ENCODE measurements around the gene ACSL5. TPM values are rescaled to one million over a fixed set of nuclear protein-coding genes. Genes with fewer than 3 reads are reported as not detected.

Gene ACSL5
- polyA plus RNA-seq, 1 of the 3 experiments (the other 2 are of a cell fraction): 0.08 TPM

- no peaks in the 10 kb centered on the region for H3F3A ChIP-seq (replicated peaks; ENCODE audit: insufficient read depth)
- no peaks in the 10 kb centered on the region for H3K79me2 ChIP-seq (ENCODE audit: insufficient read depth)
- H3K27me3 ChIP-seq (ENCODE audit: insufficient read depth): no peaks in the 10 kb centered on the region
- H3K9me3 ChIP-seq: no peaks in the 10 kb centered on the region
- DNase-seq: no peak
- no peak overlapping the region for H2AFZ ChIP-seq (ENCODE audit: low read depth)
- no peaks in the 10 kb centered on the region for H3K4me1 ChIP-seq (ENCODE audit: control insufficient read depth in 1 of 2, insufficient read depth in 2 of 2, low read depth in 1 of 2, low read length in 1 of 2)
- no peak overlapping the region for H3K4me3 ChIP-seq (ENCODE audit: low read depth in 2 of 2, low read length in 1 of 2)
- POLR2A ChIA-PET: no interaction called here
- no peak overlapping the region for H3K9ac ChIP-seq
- H3K4me2 ChIP-seq: no peak overlapping the region
- H4K20me1 ChIP-seq (ENCODE audit: insufficient read depth): no peaks in the 10 kb centered on the region
- peaks cover 12 to 24% of the 10 kb centered on the region in 2 experiments for H3K36me3 ChIP-seq (replicated peaks in 1 of 2; ENCODE audit: control insufficient read depth in 1 of 2, insufficient read depth in 2 of 2, low read length in 1 of 2)
- no peak for TF ChIP-seq GABPA (IDR thresholded peaks at IDR 0.05; ENCODE audit: low read depth)
- TF ChIP-seq NRF1 (IDR thresholded peaks at IDR 0.05; ENCODE audit: low read depth, low read length): no peak
- no peak for TF ChIP-seq RCOR1 (IDR thresholded peaks at IDR 0.05; ENCODE audit: low read length)
- TF ChIP-seq RFX5 (IDR thresholded peaks at IDR 0.05; ENCODE audit: low read length): no peak
- no peak for TF ChIP-seq SMC3 (IDR thresholded peaks at IDR 0.05; ENCODE audit: low read depth, low read length)
- no peak for TF ChIP-seq GATA2 (CRISPR knock-in tag; IDR thresholded peaks at IDR 0.05)
- TF ChIP-seq, protein P1, sequence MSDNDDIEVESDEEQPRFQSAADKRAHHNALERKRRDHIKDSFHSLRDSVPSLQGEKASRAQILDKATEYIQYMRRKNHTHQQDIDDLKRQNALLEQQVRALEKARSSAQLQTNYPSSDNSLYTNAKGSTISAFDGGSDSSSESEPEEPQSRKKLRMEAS (IDR thresholded peaks at IDR 0.05; ENCODE audit: low read depth): no peak
- no peak for TF ChIP-seq CTCF (IDR thresholded peaks at IDR 0.05)
- no peak for TF ChIP-seq TEAD4 (IDR thresholded peaks at IDR 0.05; ENCODE audit: borderline replicate concordance, insufficient read depth)
- TF ChIP-seq, protein P2, sequence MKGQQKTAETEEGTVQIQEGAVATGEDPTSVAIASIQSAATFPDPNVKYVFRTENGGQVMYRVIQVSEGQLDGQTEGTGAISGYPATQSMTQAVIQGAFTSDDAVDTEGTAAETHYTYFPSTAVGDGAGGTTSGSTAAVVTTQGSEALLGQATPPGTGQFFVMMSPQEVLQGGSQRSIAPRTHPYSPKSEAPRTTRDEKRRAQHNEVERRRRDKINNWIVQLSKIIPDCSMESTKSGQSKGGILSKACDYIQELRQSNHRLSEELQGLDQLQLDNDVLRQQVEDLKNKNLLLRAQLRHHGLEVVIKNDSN (IDR thresholded peaks at IDR 0.05; ENCODE audit: borderline replicate concordance, low read depth): no peak
- TF ChIP-seq ELF1 (IDR thresholded peaks at IDR 0.05): no peak
- WGBS (ENCODE audit: low lambda C conversion rate): 56% methylated on average over 2 of the region's 2 CpGs
- no peak overlapping the region for H3K27ac ChIP-seq (ENCODE audit: low read depth in 2 of 2, low read length in 1 of 2)
- H3K9me2 ChIP-seq: no peaks in the 10 kb centered on the region
- CTCF ChIA-PET: interaction anchor here (1.2 to 1.8 kb wide), 3 partner anchors 9 to 328 kb away, joined by 3 to 11 read pairs (median 3); no protein-coding TSS in a partner anchor
Observed at GRCh38 chr10:112426111-112426510, 52.2 kb downstream of the ACSL5 start.

GRCh38 chr10:112429147-112429546 lies 55.2 kb downstream of the ACSL5 start:
- no peak overlapping the region for H3K27ac ChIP-seq (ENCODE audit: low read depth in 2 of 2, low read length in 1 of 2)
- DNase-seq: no peak
- no peak overlapping the region for H2AFZ ChIP-seq (ENCODE audit: low read depth)
- TF ChIP-seq, protein P3, sequence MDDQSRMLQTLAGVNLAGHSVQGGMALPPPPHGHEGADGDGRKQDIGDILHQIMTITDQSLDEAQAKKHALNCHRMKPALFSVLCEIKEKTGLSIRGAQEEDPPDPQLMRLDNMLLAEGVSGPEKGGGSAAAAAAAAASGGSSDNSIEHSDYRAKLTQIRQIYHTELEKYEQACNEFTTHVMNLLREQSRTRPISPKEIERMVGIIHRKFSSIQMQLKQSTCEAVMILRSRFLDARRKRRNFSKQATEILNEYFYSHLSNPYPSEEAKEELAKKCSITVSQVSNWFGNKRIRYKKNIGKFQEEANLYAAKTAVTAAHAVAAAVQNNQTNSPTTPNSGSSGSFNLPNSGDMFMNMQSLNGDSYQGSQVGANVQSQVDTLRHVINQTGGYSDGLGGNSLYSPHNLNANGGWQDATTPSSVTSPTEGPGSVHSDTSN (IDR thresholded peaks at IDR 0.05): no peak
- TF ChIP-seq TAF1 (IDR thresholded peaks at IDR 0.05; ENCODE audit: borderline replicate concordance, low read depth, low read length) (no peak), SIN3A (IDR thresholded peaks at IDR 0.05; ENCODE audit: borderline replicate concordance, low read depth, low read length) (no peak), FOXJ3 (CRISPR knock-in tag; IDR thresholded peaks at IDR 0.05) (no peak), EZH2phosphoT487 (IDR thresholded peaks at IDR 0.05; ENCODE audit: borderline replicate concordance, low read depth) (no peak), FOXM1 (IDR thresholded peaks at IDR 0.05; ENCODE audit: low read depth) (no peak), IRF3 (IDR thresholded peaks at IDR 0.05; ENCODE audit: low read depth, low read length) (no peak), RXRA (IDR thresholded peaks at IDR 0.05; ENCODE audit: borderline replicate concordance, low read depth) (no peak)
- ChIA-PET CTCF (no interaction called here), POLR2A (no interaction called here)
- no peak overlapping the region for H3K4me2 ChIP-seq
- H3K9me2 ChIP-seq: no peaks in the 10 kb centered on the region
- H3K27me3 ChIP-seq (ENCODE audit: insufficient read depth): no peaks in the 10 kb centered on the region
- H3K36me3 ChIP-seq (replicated peaks in 1 of 2; ENCODE audit: control insufficient read depth in 1 of 2, insufficient read depth in 2 of 2, low read length in 1 of 2): peaks cover 42 to 51% of the 10 kb centered on the region in 2 experiments
- no peak overlapping the region for H3K4me3 ChIP-seq (ENCODE audit: low read depth in 2 of 2, low read length in 1 of 2)
- no peaks in the 10 kb centered on the region for H3F3A ChIP-seq (replicated peaks; ENCODE audit: insufficient read depth)
- no peaks in the 10 kb centered on the region for H3K9me3 ChIP-seq
- H3K9ac ChIP-seq: no peak overlapping the region
- H3K79me2 ChIP-seq (ENCODE audit: insufficient read depth): no peaks in the 10 kb centered on the region; the same call in 1 of the 2 replicates
- WGBS (ENCODE audit: low lambda C conversion rate): 89% methylated on average over 3 of the region's 3 CpGs
- no peaks in the 10 kb centered on the region for H3K4me1 ChIP-seq (ENCODE audit: control insufficient read depth in 1 of 2, insufficient read depth in 2 of 2, low read depth in 1 of 2, low read length in 1 of 2)
- no peaks in the 10 kb centered on the region for H4K20me1 ChIP-seq (ENCODE audit: insufficient read depth)
